HG03095 (cell line): ENCODE results near the gene TMEM221.

Experiments used
- ATAC-seq: cut with Tn5 transposase; IDR thresholded peaks from one replicate; pipeline ENCODE4 v1.9.1; 2021; ENCODE audit warnings: moderate library complexity; ENCODE audit not compliant: unreplicated experiment

Gene TMEM221

DNA sequence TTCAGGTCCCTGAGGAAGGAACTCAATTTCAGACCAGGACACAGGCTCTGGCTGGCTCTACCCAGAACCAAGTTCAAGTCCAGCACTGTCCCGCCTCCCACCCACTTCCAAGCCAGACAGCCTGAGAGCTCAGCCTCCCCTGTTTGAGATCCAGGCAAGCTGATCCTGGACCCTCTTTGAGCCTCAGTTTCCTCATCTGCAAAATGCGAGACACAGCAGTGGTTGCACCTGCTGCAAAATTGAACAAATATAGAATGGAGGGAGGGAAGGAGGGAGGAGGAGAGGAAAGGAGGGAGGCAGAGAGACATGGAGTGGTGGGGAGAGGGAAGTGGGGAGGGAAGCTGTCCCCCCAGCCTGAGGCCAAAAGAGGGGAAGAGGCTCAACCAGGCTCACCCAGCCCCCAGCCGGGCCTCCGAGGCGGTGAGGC is 751 bp downstream of the TMEM221 start:
- no peak for ATAC-seq

DNA sequence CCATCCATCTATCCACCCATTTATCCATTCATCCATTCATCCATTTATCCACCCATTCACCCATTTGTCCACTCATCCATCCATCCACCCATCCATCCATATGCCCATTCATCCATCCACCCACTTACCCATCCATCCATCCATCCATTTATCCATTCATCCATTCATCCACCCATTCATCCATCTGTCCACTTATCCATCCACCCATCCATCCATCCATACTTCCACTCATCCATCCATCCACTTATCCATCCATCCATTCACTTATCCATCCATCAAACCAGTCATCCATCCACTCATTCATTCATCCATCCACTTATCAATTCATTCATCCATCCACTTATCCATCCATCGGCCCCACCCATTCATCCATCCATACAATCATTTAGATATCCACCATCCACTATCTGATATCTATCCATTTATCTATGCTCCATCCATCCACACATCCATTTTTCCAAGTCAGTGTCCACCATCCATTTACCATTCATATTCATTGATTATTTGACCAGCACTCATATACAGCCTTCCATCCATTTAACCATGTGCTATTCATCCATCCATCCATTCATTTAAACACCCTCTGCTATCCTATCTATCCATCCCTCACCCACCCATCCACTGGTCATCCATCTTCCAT is 2.8 kb downstream of the TMEM221 start:
- ATAC-seq: no peak

- ATAC-seq: no peak
Measured at GRCh38 chr19:17441241-17442021, 7.0 kb downstream of the TMEM221 start.

- no peak for ATAC-seq
Measured at GRCh38 chr19:17436874-17437267, 11.6 kb downstream of the TMEM221 start.

GRCh38 chr19:17436094-17436873 is 12.2 kb downstream of the TMEM221 start:
- no peak for ATAC-seq

- no peak for ATAC-seq
Measured at GRCh38 chr19:17435218-17435617, 13.2 kb downstream of the TMEM221 start.

DNA sequence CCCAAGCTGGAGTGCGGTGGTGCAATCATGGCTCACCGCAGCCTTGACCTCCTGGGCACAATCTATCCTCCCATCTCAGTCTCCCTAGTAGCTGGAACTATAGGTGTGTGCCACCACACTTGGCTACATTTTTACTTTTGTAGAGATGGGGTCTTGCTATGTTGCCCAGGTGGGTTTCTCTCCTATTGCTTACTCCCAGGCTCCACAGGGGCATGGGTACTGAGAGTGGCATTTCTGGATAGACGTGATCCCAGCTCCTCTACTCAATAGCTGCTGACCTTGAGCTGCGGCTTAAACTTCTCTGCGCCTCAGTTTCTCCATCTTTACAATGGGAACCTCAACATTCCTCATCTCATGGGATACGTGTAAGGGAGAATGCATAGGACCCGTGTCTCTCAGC is 17.1 kb downstream of the TMEM221 start:
- no peak for ATAC-seq

DNA sequence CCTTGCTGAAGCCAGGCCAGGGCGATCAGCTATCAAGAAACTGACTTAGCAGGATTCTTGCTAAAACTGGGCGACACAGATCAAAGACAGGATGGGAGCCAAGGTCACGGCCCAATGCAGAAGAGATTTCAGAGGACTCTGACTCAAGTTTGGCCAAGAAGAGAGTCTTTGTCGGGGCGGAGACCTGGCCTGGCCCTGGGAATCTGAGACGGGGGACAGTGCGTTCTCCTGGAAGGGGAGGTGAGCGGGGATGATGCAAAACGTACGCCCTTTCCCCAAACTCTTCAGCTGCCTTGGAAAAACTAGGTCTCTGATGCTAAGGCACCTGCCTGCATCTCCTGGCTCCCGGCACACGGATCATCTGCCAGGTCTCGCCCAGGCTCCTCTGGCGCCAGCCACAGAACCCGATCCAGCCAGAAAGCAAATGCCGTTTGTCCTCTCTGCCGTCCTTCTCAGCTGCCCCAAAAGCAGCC is 18.8 kb downstream of the TMEM221 start:
- ATAC-seq: no peak

DNA sequence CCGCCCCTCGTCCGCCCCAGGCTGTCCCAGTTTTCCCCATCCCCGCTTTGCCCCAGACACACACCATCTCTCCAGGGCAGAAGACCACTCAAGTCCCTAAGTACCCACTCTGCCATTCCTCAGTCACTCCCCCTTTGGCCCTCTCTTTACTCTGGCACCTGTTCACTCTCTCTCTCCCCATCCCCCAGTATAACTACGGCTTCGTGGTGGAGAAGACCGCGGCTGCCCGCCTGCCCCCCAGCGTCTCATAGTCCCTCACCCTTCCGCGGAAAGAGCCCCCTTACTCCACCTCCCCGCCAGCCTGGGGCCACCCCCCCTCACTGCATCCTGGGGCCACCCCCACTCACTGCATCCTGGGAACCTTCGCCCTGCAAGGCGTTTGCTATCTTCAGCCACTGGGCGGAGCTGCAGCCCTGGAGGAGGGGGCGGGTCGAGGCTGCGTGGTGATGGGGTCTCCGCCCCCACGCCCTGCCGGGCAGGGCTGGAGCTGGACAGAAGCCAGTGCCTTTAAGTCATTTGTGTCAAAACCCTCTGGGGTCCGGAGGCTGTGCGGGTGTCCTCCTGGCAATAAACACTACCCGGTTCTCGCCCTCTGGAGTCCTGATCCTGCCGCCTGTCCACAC is 23.6 kb downstream of the TMEM221 start:
- ATAC-seq: no peak

DNA sequence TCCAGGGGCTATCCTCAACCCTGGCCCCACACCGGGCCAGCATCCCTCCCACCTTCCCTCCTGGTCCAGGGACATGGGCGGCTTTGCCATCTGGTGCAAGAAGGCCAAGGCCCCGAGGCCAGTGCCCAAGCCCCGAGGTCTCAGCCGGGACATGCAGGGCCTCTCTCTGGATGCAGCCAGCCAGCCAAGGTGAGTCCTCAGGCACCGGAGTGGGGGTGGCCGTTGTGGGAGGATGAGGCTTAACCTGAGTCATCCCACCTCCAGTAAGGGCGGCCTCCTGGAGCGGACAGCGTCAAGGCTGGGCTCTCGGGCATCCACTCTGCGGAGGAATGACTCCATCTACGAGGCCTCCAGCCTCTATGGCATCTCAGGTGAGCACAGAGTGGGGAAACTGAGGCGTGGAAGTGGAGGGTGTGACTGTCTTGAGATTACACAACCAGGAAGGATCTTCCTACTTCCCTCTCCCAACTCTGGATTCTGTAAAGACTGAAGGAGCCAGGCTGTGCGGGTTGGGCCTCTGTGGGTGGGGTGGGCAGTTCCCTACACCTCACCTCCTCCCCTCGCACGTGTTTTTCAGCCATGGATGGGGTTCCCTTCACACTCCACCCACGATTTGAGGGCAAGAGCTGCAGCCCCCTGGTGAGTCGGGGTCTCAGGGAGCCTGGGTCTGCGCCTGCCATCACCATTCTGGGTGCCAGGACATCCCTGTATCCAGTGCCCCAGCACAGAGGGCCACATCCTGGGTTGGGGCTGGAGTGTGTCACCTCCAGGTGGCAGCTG is 24.8 kb downstream of the TMEM221 start:
- no peak for ATAC-seq

DNA sequence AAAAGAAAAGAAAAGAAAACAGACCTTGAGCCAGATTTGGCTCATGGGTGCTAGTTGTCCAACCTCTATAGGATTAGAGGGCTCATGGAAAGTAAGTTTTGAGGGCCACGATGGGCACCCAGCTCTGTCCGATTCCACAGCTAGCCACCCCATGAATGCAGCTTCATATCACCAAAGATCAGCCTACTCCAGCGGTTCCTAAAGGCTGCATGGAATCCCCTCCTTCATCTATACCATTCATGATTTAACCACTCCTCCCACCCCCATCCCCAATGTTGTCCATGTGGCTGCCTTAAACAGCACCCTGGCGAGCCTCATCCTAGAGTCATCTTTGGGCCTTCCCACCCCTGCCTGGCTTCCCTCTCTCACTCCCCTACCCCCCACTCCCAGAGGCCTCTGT is 26.5 kb downstream of the TMEM221 start:
- ATAC-seq: no peak

- ATAC-seq: no peak
Measured at GRCh38 chr19:17420475-17420924, 28.0 kb downstream of the TMEM221 start.

DNA sequence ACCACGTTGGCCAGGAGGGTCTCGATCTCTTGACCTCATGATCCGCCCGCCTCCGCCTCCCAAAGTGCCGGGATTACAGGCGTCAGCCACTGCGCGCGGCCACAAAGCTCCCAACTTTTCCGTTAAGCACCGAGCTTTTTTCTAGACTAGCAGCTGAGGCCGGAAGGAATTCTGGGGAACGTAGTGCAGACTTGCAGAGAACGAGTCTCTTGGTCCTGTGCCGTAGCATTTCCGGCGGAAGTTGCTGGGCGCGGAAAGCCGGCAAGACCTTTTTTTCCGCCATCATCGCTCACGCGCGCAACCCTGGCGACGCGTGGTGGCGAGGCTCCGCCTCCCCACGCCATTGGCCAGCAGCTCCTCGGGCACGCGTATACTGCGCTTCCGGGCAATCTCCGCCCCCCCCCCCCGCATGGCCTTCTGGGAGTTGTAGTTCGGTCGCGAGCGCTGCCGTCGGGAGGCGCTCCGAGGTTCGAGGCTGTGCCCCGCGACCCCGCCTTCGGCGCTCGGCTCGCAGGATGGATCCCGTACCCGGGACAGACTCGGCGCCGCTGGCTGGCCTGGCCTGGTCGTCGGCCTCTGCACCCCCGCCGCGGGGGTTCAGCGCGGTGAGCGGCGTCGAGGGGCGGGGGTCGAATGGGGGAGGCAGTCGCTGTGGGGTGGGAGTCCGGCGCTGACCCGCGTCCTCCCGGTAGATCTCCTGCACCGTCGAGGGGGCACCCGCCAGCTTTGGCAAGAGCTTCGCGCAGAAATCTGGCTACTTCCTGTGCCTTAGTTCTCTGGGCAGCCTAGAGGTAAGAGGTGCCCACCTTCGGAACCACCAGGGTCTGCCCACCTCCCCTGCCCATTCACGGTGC is 28.6 kb downstream of the TMEM221 start, which contains the start of gene MVB12A:
MVB12A (plus strand) TSS at position 427 of the 854 bp plus-strand sequence; CDS start at position 516, 89 bp downstream.
- peak; percentile 81 for ATAC-seq

DNA sequence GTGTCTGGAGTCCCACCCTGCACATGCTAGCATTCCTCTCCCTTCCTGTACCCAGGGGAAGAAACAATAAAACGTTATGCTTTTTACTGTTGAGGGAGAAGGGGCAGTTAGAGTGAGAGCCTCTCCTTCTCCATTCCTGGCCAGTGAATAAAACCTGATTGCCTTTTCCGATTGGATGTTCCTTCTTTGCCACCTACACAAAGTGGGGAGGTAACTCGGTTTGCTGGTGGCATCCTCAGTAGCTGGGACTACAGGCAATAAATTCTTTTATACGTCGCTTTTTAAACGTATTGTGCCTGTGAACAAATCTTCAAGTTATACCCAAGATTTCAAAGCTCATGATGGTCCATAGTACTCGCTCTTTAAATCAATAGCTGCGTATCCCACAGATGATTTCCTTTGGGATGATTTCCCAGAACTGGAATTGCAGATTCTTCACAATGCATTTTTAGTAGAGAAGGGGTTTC is 29.3 kb downstream of the TMEM221 start:
- ATAC-seq: no peak

- no peak for ATAC-seq
Measured at GRCh38 chr19:17418710-17419109, 29.8 kb downstream of the TMEM221 start.

- ATAC-seq: no peak
Measured at GRCh38 chr19:17415121-17415520, 33.3 kb downstream of the TMEM221 start.

DNA sequence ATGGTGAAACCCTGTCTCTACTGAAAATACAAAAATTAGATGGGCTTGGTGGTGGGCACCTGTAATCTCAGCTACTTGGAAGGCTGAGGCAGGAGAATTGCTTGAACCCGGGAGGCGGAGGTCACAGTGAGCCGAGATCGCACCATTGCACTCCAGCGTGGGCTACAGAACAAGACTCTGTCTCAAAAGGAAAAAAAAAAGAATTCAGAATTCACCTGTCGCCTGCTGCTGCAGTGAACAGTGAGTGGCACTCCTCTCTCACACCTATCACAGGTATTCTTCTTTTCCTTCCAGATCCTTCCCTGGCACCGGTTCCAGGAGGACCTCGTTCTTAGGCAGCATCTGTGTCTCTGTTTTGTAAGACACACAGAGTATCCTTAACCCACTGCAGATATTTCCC is 34.4 kb downstream of the TMEM221 start:
- no peak for ATAC-seq

GRCh38 chr19:17411801-17412200 is 36.7 kb downstream of the TMEM221 start:
- ATAC-seq: no peak

- no peak for ATAC-seq
Measured at GRCh38 chr19:17409990-17410389, 38.5 kb downstream of the TMEM221 start.
